K562 (cell line): ENCODE data around the gene ARID3A.

ENCODE experiments used
- CHD4 ChIP-seq: fragments of 200-600 bp; sonication (generic); IDR thresholded peaks from 3 replicates; pipeline ENCODE4 v1.6.1; 2012; ENCODE audit warnings: low read depth, mild to moderate bottlenecking, mixed read lengths, low read length, inconsistent platforms; ENCODE audit not compliant: insufficient read depth, insufficient replicate concordance, poor library complexity, severe bottlenecking
- ETS2 ChIP-seq: IDR thresholded peaks from 2 replicates; pipeline ENCODE4 v1.6.1; 2016; ENCODE audit warnings: borderline replicate concordance, missing genetic modification characterization, mild to moderate bottlenecking, moderate library complexity, missing compliant biosample characterization; ENCODE audit not compliant: poor library complexity, severe bottlenecking
- EZH2 ChIP-seq: IDR thresholded peaks from 2 replicates; pipeline ENCODE4 v1.6.1; 2012; ENCODE audit warnings: low read depth, mild to moderate bottlenecking, inconsistent platforms, low read length, borderline replicate concordance
- GATAD2A ChIP-seq: fragments of 450-650 bp; IDR thresholded peaks from 2 replicates; pipeline ENCODE4 v1.6.1; 2017
- TRIM24 ChIP-seq, 2 experiments: fragments of 450-650 bp; IDR thresholded peaks; 2 replicates each; pipeline ENCODE4 v1.6.1; 2016
- TF ChIP-seq, protein P1 (sequence below), 3 experiments: IDR thresholded peaks in 2 of 3; conservative IDR thresholded peaks in 1 of 3; 2 replicates each; pipeline ENCODE4 v1.5.1; 2011 to 2012; ENCODE audit warnings: low read length in 3 of 3, mild to moderate bottlenecking in 3 of 3, control low read depth in 2 of 3, improper control_type of control experiment in 1 of 3, inconsistent platforms in 1 of 3, low read depth in 1 of 3, mixed read lengths in 1 of 3, moderate library complexity in 1 of 3; ENCODE audit not compliant: insufficient read depth in 2 of 3

DNA sequence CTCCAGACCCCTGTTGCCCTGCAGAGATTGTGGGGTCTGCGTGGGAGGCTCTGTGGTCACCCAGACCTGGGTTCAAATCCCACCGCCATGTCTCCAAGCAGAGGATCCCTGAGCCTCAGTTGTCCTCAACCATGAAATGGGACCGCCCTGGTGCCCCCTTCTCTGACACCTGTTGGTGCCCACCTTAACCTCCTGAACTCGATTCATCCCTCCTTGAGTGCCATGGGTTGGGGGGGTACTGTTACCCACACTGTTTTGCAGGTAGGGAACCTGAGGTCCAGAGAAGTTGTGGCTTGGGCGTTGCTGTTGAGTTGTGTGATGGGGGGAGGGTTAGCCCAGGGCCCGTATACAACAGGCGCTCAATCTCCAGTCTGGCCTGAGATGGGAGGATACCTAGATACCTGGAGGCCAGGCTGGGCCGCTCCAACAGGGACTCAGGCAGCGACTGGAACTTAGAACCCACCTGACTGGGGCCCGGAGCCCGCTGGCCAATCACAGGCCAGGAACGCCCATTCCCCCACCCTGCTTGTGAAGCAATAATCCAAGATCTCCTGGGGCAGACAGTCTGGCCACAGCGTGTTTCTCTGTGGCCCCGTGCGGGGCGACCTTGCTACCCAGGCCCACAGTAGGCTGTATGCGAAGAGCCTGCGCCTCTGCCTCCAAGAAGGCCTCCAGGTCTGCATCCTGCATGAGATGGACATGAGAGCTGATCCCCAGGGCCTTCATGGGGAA, 2.8 kb downstream of the ARID3A start:
- no peak for TF ChIP-seq TRIM24 (IDR thresholded peaks at IDR 0.05)
- TF ChIP-seq CHD4, result no peak
- TF ChIP-seq, protein P1, sequence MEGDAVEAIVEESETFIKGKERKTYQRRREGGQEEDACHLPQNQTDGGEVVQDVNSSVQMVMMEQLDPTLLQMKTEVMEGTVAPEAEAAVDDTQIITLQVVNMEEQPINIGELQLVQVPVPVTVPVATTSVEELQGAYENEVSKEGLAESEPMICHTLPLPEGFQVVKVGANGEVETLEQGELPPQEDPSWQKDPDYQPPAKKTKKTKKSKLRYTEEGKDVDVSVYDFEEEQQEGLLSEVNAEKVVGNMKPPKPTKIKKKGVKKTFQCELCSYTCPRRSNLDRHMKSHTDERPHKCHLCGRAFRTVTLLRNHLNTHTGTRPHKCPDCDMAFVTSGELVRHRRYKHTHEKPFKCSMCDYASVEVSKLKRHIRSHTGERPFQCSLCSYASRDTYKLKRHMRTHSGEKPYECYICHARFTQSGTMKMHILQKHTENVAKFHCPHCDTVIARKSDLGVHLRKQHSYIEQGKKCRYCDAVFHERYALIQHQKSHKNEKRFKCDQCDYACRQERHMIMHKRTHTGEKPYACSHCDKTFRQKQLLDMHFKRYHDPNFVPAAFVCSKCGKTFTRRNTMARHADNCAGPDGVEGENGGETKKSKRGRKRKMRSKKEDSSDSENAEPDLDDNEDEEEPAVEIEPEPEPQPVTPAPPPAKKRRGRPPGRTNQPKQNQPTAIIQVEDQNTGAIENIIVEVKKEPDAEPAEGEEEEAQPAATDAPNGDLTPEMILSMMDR (IDR thresholded peaks at IDR 0.05 in 2 of 3, conservative IDR thresholded peaks at IDR 0.05 in 1 of 3; ENCODE audit: insufficient read depth in 2 of 3, low read depth in 1 of 3, low read length in 3 of 3), result no peak
- no peak for TF ChIP-seq GATAD2A
- no peak for TF ChIP-seq ETS2 (tag)
- TF ChIP-seq EZH2, result no peak
